Measurements from ENCODE around the gene KRT86.
"Not testable (repeated sequence)": the region's sequence is repeated elsewhere in the genome, so short reads cannot be mapped to it uniquely, and the experiment has no call there.

The KRT86 gene

DNA sequence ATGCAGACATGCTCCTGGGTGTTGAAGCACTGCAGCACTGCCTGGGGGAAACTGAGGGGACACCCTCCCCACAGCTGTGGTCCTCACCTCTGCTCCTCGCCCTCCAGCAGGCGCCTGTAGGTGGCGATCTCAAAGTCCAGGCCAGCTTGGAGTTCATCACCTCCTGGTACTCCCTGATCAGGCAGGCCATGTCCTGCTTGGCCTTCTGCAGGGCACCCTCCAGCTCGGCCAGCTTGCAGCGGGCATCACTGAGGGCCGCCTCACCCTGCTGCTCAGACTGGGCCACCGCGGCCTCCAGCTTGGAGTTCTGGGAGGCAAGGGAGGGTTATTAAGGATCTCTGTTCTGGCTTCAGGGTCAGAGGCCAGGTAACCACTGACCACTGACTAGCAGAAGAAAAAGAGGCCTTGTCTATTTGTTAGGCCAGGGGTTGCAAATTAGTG, 22.2 kb upstream of the KRT86 start:
- DNase-seq = peak; percentile 44

DNA sequence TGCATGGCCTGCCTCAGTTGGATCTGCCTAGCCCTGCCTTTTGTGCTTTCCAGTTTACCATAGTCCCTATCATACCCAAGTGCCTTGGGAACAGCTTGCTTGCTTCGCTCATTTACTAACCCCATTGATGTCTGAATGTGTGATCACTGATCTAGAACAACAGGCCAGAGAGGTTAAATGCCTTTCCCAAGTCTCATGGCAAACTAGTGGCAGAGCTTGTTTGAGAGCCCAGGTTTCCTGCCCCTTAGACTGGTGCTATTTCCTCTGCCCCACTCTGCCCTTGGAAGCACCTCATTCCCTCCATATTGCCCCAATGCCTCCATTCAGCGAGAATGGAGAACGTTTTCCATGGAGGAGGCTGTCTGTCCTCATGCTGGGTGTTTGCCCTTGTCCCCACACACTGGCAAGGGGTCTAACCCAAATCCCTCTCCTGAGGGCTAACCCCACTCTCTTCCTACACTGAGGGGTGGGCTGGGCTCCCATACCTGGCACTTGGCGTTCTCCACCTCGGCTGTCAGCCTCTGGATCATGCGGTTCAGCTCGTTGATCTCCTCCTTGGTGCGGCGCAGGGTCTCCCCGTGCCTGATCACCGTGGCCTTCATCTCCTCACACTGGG, 21.6 kb upstream of the KRT86 start:
- no peak for DNase-seq

GRCh38 chr12:52253391-52254179, 20.9 kb upstream of the KRT86 start:
- no peak for DNase-seq

DNA sequence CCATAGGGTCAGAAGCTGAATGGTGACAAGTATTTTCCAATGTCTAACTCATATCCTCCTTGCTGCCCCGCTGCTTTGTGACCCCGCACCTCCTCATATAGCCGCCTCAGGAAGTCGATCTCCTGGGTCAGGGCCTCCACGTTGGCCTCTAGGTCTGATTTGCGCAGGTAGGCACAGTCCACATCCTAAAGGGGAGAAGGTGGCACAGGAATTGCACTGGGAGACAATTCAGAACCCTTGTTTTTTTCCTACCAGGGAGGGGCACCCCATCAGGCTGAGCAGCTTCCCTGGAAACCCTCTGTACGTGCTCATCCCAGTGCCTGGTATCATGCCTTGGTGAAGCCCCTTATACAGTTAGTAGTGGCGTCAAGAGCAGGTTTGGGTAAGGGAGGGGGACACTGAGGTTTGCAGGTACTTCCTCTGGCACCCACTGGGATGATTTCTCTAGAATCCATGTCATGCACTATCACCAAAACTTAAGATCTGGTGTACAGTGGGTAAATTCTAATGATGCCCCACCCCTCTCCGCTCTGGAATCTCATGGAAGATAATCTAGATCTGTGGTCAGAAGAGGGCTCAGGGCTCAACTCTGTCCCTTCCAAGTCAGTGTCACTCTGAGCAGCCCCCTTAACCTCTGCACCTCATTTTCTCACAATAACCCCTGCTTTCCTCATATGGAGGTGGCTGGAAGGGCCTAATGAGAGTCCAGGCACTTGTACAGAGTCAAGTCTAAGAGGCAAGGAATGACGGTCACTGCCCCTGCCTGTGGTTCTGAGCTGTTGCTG, 20.1 kb upstream of the KRT86 start:
- DNase-seq = no peak

- DNase-seq = no peak
Measured at GRCh38 chr12:52254965-52255751, 19.3 kb upstream of the KRT86 start.

- no peak for DNase-seq
Measured at GRCh38 chr12:52255926-52256583, 18.4 kb upstream of the KRT86 start.

DNA sequence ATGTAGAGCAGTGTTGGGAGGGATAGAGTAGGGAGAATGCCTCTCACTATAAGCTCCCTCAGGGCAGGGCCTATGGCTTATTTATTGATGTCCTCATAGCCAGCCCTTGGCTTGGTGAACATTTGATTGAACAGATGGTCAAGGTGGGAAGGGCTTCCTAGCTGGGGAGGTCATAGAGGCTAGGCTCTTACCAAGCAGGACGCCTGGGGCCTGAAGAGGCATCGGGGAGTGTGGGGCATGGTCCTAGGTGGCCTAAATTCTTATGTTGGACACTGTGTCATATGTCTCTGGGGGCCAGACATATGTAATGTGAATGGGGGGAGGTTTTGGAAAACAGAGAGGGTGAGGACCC, 17.9 kb upstream of the KRT86 start:
- no peak for DNase-seq

DNA sequence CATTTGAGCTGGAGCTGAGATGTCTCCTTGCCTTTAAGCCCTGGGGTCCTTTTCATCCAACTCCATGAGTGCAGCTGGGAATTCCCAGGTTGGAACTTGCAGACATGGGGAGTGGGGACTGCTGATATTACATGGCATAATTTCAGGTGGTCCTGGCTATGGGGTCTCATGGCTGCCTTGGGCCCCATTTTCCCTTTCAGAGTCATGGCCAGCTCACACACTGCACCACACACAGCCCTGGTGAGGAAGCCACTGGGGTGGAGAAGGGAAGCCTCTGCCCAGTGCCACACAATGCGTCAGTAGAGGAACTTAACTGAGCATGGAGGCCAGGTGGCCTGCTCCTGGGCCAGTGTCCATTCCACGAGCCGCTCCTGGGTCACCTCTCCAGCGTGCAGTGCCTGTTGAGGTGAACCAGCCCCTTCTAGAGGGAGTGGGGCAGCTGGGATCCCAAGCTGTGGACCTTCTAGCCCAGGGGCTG, 17.3 kb upstream of the KRT86 start:
- no peak for DNase-seq

DNA sequence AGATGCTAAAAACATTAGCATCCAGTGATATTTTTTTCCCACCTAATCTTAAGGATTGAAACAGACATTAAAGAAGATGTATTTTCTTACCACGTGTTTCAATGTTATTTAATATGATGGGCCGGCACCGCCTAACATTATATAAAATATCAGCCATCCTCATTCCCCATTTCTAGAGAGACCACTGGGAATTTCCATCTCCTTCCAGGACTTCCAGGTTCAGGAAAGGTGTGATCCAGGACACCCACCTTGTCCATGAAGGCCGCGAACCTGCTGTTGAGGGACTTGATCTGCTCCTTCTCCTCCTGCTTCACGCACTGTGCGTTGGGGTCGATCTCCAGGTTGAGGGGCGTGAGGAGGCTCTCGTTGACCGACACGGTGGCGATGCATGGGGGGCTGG, 16.5 kb upstream of the KRT86 start:
- not testable (repeated sequence) for DNase-seq

GRCh38 chr12:52258335-52258901, 16.0 kb upstream of the KRT86 start:
- no peak for DNase-seq

GRCh38 chr12:52259657-52260243, 14.7 kb upstream of the KRT86 start:
- no peak for DNase-seq

GRCh38 chr12:52260361-52261207, 13.9 kb upstream of the KRT86 start:
- no peak for DNase-seq

- no peak for DNase-seq
Measured at GRCh38 chr12:52261208-52261484, 13.3 kb upstream of the KRT86 start.

- no peak for DNase-seq
Measured at GRCh38 chr12:52262286-52262685, 12.2 kb upstream of the KRT86 start.

- DNase-seq = no peak
Measured at GRCh38 chr12:52263761-52264434, 10.5 kb upstream of the KRT86 start.

GRCh38 chr12:52264435-52264825, 10.0 kb upstream of the KRT86 start:
- DNase-seq = no peak

DNA sequence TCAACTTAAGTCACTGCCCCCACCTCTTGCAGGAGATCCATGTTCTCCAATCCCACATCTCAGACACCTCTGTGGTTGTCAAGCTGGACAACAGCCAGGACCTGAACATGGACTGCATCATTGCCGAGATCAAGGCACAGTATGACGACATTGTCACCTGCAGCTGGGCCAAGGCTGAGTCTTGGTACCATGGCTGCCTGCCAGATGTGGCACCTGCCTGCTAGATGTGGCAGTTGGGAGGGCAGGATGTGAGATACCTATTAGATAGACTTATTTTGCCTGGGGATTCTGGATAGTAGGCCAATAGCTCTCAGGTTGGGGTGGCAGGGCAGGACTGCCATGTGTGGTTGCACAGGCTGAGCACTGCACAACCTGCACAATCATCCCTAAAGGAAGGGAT, 7.9 kb upstream of the KRT86 start:
- no peak for DNase-seq

GRCh38 chr12:52267266-52267665, 7.2 kb upstream of the KRT86 start:
- DNase-seq = no peak

DNA sequence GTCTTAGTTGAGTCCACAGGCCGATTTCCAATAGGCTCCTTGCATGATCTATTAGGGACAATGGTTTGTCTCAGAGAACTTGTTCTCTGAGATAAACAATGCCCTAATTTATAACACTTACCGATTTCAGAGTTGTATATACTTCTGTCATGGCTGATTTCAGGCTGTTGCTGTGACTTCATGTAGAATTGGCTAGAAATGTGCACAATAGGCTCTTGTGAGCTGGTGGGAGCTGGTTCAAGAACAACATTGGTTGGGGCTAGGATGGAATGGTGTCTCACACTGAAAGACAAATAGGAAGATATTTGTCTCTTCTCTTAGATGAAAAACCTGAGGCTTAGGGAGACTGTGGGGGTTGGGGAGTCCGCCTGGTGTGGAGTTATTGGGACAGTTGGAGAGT, 6.7 kb upstream of the KRT86 start:
- no peak for DNase-seq

GRCh38 chr12:52268212-52268611, 6.2 kb upstream of the KRT86 start:
- DNase-seq = no peak

Measured in stimulated activated CD8-positive, alpha-beta memory T cell treated with anti-CD3 and anti-CD28 coated beads, Interleukin-4, amount 100 ng/mL, for 48 hours (primary cell).